Measurements from ENCODE around the gene KCNQ5.
"Not testable (repeated sequence)": the region's sequence is repeated elsewhere in the genome, so short reads cannot be mapped to it uniquely, and the experiment has no call there.

KCNQ5 gene

GRCh38 chr6:72963946-72964345, 342.1 kb downstream of the KCNQ5 start:
- DNase-seq, result no peak

GRCh38 chr6:72966628-72967280, 344.9 kb downstream of the KCNQ5 start:
- no peak for DNase-seq

GRCh38 chr6:72967329-72967728, 345.5 kb downstream of the KCNQ5 start:
- DNase-seq, result no peak

GRCh38 chr6:72968704-72969103, 346.8 kb downstream of the KCNQ5 start:
- DNase-seq, result no peak

- no peak for DNase-seq
Measured at GRCh38 chr6:72969666-72970065, 347.8 kb downstream of the KCNQ5 start.

- DNase-seq, result no peak
Measured at GRCh38 chr6:72972579-72972978, 350.7 kb downstream of the KCNQ5 start.

- DNase-seq, result no peak
Measured at GRCh38 chr6:72974276-72974675, 352.4 kb downstream of the KCNQ5 start.

GRCh38 chr6:72975352-72975752, 353.5 kb downstream of the KCNQ5 start:
- DNase-seq, result no peak

- no peak for DNase-seq
Measured at GRCh38 chr6:72976484-72976883, 354.6 kb downstream of the KCNQ5 start.

- no peak for DNase-seq
Measured at GRCh38 chr6:72977114-72977513, 355.2 kb downstream of the KCNQ5 start.

GRCh38 chr6:72978808-72979207, 356.9 kb downstream of the KCNQ5 start:
- DNase-seq, result not testable (repeated sequence)

- not testable (repeated sequence) for DNase-seq
Measured at GRCh38 chr6:72984189-72984831, 362.4 kb downstream of the KCNQ5 start.

- no peak for DNase-seq
Measured at GRCh38 chr6:72984981-72985665, 363.3 kb downstream of the KCNQ5 start.

- DNase-seq, result no peak
Measured at GRCh38 chr6:72987301-72987700, 365.4 kb downstream of the KCNQ5 start.

- DNase-seq, result no peak
Measured at GRCh38 chr6:72999995-73000394, 378.1 kb downstream of the KCNQ5 start.

GRCh38 chr6:73000460-73000859, 378.6 kb downstream of the KCNQ5 start:
- no peak for DNase-seq

- no peak for DNase-seq
Measured at GRCh38 chr6:73002588-73002987, 380.7 kb downstream of the KCNQ5 start.

GRCh38 chr6:73003302-73003701, 381.4 kb downstream of the KCNQ5 start:
- no peak for DNase-seq

- no peak for DNase-seq
Measured at GRCh38 chr6:73004231-73004630, 382.4 kb downstream of the KCNQ5 start.

GRCh38 chr6:73004861-73005260, 383.0 kb downstream of the KCNQ5 start:
- no peak for DNase-seq

- no peak for DNase-seq
Measured at GRCh38 chr6:73006146-73006545, 384.3 kb downstream of the KCNQ5 start.

GRCh38 chr6:73011945-73012344, 390.1 kb downstream of the KCNQ5 start:
- no peak for DNase-seq

- DNase-seq, result no peak
Measured at GRCh38 chr6:73017476-73017875, 395.6 kb downstream of the KCNQ5 start.

- no peak for DNase-seq
Measured at GRCh38 chr6:73024598-73024997, 402.7 kb downstream of the KCNQ5 start.
